ENCODE results near the gene CSNK2A1. TPM values are rescaled to one million over a fixed set of nuclear protein-coding genes. Genes with fewer than 3 reads are reported as not detected.

Gene CSNK2A1
- total RNA-seq, 1 experiment from 2014 or later, result 229 TPM

GRCh38 chr20:427401-427800 lies 116.2 kb downstream of the CSNK2A1 start:
- Histone ChIP-seq H3K4ac (ENCODE audit: low read depth, low read length) (no peak overlapping the region), H2BK120ac (ENCODE audit: low read depth, low read length, poor library complexity, severe bottlenecking) (no peak overlapping the region), H3K4me1 (ENCODE audit: insufficient read depth, low read length) (no peaks in the 10 kb centered on the region), H3K27ac (ENCODE audit: insufficient read length, low read depth, low read length) (no peak overlapping the region), H3K4me2 (ENCODE audit: insufficient read depth, insufficient read length, low read length) (no peak overlapping the region), H3K79me2 (ENCODE audit: insufficient read depth, low read length) (no peaks in the 10 kb centered on the region), H3K79me1 (ENCODE audit: insufficient read depth, low read depth, low read length, poor library complexity, severe bottlenecking) (no peaks in the 10 kb centered on the region), H2BK12ac (ENCODE audit: insufficient read length, low read depth, low read length) (no peak overlapping the region), H4K5ac (ENCODE audit: insufficient read length, low read depth, low read length) (no peak overlapping the region), H2AFZ (ENCODE audit: low read length) (no peak overlapping the region), H2AK5ac (ENCODE audit: insufficient read length, low read length) (no peak overlapping the region), H4K20me1 (ENCODE audit: control insufficient read depth, insufficient read depth, insufficient read length) (no peaks in the 10 kb centered on the region), H3K23me2 (ENCODE audit: insufficient read length, low read depth, low read length, poor library complexity, severe bottlenecking) (no peaks in the 10 kb centered on the region), H3K23ac (ENCODE audit: insufficient read length, low read depth, low read length) (no peak overlapping the region), H4K8ac (replicated peaks; ENCODE audit: insufficient read length, low read depth, low read length) (no peak overlapping the region), H2BK20ac (ENCODE audit: low read depth, low read length, poor library complexity, severe bottlenecking) (no peak overlapping the region), H3K27me3 (ENCODE audit: insufficient read depth, low read length) (no peaks in the 10 kb centered on the region), H4K91ac (ENCODE audit: insufficient read length, low read depth, low read length) (no peak overlapping the region), H2BK15ac (ENCODE audit: low read depth, low read length) (no peak overlapping the region), H3K18ac (ENCODE audit: insufficient read length, low read depth, low read length) (no peak overlapping the region), H3K56ac (ENCODE audit: insufficient read length, low read depth, low read length) (no peak overlapping the region), H3K14ac (ENCODE audit: insufficient read depth, low read length) (no peak overlapping the region), H3T11ph (ENCODE audit: low read length) (no peak overlapping the region), H2BK5ac (ENCODE audit: insufficient read length, low read length) (no peak overlapping the region), H3K9ac (ENCODE audit: extremely low read depth, insufficient read length, low read length) (no peak overlapping the region), H3K9me3 (ENCODE audit: control insufficient read depth, low read depth, low read length) (no peaks in the 10 kb centered on the region)
- TF ChIP-seq CTCF (conservative IDR thresholded peaks at IDR 0.05), result no peak
- Mint-ChIP-seq H3K27ac (no peak overlapping the region), H3K9me3 (no peaks in the 10 kb centered on the region), H3K4me3 (no peak overlapping the region), H3K27me3 (ENCODE audit: low read depth) (peaks cover 2% of the 10 kb centered on the region), H3K4me1 (peaks cover 5 to 9% of the 10 kb centered on the region in 2 experiments; a peak in 3 of 4 replicates), H3K36me3 (ENCODE audit: insufficient read depth in 1 of 3, low read depth in 3 of 3) (peaks cover 20 to 51% (median 48%) of the 10 kb centered on the region in 3 experiments; a peak in 6 of 7 replicates)
- no peak for DNase-seq
- no CpG with 5 or more reads among the region's 4 CpGs for WGBS (ENCODE audit: extremely low coverage, insufficient read length, low lambda C conversion rate)
